HG03439 (cell line): ENCODE results near the gene F2R.
"Not testable (repeated sequence)": the region's sequence is repeated elsewhere in the genome, so short reads cannot be mapped to it uniquely, and the experiment has no call there.

ENCODE experiments used
- ATAC-seq: cut with Tn5 transposase; IDR thresholded peaks from one replicate; pipeline ENCODE4 v1.9.1; 2021; ENCODE audit warnings: mild to moderate bottlenecking, moderate library complexity; ENCODE audit not compliant: unreplicated experiment

F2R gene

GRCh38 chr5:76747706-76748105, 31.8 kb downstream of the F2R start:
- no peak for ATAC-seq

GRCh38 chr5:76751291-76751690, 35.4 kb downstream of the F2R start:
- no peak for ATAC-seq

DNA sequence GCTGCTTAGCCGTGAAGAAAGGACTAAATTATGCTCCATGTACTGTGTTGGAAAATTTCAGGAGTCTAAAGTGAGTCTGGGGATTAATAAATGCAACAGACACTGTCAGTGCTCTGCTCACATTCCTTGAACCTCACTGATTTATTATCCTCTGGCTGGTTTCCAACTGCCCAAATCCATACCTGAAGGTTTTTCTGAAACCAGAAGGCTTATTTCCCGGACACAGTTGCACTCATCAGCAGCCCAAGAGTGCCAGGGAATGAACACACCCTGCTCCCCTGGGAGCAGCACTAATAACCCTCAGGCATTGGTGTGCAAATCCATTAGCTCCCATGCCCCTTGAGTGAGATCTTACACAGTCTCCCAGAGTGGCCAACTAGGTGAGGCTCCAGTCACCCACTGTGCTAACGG, 38.7 kb downstream of the F2R start:
- no peak for ATAC-seq

DNA sequence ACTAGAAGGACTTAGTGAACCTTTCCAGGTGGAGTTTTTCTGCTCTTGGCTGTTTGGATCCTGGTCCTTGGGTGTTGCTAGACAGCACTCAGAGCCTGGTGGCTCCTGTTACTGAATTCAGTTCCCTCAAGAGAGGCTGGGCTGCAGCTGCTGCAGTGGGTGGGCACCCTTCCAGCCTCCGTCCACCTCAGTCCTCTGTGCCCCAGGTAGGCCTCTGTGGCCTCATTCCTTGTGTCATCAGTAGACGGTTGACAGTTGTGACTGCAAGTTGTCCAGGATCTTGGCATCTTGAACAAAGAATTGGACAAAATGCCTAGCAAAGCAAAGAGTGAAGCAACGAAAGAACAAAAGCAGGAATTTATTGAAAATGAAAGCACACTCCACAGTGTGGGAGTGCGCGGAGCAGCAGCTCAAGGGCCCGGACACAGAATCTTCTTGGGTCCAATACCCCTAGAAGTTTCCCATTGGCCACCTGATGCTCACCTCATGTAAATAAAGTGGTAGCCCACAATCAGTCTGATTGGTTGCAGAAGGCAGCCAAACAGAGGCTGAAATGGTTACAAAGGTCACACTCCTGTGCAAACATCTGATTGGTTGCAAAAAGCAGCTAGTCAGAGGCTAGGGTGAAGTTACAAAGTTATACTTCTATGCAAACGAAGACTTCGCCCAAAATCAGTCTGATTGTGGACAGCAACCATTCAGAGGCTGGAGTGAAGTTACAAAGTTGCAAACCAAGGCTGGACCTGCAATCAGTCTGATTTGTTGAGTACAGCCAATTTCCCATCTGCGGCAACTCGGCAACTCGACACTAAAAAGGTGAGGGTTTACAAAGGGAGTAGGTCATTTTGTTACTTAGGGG, 40.1 kb downstream of the F2R start:
- ATAC-seq = no peak

DNA sequence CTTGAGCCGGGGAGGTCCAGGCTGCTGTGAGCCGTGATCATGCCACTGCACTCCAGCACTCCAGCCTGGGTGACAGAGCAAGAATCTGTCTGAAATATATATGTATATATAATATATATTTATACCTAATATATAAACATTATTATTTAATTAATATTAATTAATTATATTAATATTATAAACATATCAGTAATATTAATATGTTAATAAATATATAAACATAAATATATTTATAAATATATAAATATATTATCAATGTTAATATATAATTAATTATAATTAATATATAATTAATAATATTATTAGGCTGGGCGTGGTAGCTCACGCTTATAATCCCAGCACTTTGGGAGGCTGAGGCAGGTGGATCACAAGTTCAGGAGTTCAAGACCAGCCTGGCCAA, 41.1 kb downstream of the F2R start:
- no peak for ATAC-seq

- not testable (repeated sequence) for ATAC-seq
These were observed 45.2 kb downstream of the F2R start for GRCh38 chr5:76761118-76761517.

DNA sequence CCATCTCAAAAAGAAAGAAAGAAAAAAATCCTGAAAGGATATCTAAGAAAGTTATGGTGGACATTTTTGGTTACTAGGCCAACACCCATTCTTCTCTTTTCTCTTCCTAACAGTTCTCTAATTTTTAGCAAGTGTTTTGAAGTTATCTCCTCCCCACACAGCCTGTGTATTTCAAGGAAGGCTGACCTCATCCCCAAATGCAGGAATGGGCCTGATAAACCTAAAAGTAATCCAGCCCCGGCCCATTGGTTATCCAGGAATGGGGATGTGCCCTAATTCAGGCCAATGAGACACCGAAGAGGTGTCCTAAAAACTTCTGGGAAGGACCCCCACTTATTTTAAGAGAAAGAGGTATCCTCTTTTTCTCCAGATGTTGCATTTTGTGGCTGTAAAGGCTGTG, 46.6 kb downstream of the F2R start:
- no peak for ATAC-seq

- ATAC-seq = no peak
These were observed 47.2 kb downstream of the F2R start for GRCh38 chr5:76763136-76763535.

- ATAC-seq = no peak
These were observed 48.4 kb downstream of the F2R start for GRCh38 chr5:76764374-76764773.

DNA sequence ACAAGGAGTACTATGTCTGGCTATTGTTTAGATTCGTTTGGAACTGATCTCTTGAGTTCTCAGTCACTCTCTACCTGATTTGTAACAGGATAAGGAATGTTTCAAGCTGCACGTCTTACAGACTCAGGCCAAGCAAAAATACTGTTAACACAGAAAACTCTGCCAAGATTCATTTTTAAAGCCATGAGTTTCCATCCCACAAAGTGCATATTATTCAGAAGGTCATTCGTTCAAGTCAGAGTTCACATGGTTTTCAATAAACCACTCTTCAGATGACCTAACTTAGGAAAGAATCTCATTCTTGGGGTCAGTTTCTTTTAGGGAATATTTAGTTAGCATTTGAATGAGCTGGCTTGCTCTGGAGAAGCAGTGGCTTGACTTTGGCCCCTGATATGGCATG, 49.3 kb downstream of the F2R start:
- no peak for ATAC-seq

- no peak for ATAC-seq
These were observed 50.8 kb downstream of the F2R start for GRCh38 chr5:76766746-76767145.

DNA sequence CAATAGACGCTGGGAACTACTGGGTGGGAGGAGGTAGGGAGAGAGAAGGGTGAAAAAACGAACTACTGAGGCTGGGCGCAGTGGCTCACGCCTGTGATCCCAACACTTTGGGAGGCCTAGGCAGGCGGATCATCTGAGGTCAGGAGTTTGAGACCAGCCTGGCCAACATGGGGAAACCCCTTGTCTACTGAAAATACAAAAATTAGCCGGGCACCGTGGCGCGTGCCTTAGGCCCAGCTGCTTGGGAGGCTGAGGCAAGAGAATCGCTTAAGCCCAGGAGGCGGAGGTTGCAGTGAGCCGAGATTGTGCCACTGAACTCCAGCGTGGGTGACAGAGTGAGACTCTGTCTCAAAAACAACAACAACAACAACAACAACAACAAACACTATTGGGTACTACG, 55.1 kb downstream of the F2R start:
- ATAC-seq = not testable (repeated sequence)

DNA sequence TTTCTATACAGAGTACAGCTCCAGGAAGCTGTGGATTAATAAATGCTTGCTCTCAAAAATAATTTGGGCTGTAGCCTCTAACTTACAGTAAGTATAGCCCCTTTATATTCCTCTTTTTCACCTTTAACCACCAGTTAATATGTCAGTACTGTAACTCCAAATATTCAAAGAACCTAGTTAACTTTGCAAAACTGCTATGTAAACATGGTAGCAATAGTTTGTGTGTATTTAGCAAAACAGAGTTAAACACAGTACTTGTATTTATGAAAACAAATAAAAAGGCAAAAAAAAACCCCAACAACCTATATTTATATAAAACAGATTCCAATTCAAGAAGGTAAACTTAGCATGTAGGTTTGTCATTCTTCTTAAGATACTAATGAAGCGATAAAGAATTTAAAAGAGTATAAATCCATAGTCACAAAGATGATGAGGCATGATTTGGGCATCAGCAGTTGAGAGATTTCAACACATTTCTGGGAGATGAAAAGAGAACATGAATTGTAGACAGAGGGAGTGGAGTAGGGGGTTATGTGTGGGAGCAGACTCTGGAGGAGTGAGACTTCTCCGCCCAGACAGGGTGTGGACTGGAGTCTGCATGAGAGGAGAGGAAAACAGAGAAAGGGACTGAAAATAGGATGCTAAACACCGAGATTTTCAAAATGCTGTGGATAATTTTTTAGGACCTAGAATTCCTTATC, 55.9 kb downstream of the F2R start:
- ATAC-seq = no peak

GRCh38 chr5:76775921-76776320, 60.0 kb downstream of the F2R start:
- no peak for ATAC-seq

DNA sequence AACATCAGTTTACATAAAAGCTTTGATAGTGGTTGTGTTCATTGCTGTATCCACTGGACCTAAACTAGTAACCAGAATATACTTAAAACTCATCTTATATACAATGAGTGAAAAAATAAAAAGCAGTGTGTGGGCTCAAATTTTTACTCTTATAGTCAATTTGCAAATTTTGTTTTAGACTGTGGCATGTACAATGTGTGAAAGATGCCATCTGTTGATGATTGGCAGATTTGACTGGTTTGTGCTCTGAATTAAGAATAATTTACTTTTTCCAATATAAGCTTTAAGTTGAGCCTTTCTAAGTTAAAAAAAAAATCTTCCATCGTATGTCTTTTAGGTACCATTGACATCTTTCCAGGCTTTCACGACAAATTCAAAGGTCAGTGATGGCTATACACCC, 60.5 kb downstream of the F2R start:
- no peak for ATAC-seq

DNA sequence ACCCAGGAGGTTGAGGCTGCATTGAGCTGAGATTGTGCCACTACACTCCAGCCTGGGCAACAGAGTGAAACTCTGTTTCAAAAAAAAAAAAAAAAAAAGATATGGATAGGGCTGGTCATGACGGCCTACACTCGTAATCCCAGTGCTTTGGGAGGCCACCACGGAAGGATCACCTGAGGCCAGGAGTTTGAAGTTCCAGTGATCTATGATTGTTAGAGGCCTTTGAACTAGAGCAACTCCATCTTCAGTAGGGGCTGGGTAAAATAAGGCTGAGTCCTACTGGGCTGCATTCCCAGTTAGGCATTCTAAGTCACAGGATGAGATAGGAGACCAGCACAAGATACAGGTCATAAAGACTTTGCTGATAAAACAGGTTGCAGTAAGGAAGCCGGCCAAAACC, 64.7 kb downstream of the F2R start:
- not testable (repeated sequence) for ATAC-seq

DNA sequence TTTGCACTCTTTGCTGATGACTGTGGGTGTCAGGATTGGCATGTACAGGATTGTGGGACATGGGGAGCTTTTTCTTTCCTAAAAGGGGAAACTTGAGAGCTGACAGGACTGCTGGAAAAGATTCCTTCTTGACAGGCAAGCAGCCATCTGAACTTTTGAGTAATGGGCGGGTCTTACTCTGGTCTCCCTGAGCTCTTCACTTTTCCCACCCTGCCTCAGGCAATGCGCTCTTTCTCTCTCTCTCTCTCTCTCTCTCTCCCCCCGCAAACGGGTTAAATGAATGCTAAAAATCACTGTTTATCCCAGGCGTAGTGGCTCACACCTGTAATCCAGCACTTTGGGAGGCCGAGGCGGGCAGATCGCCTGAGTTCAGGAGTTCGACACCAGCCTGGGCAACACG, 65.8 kb downstream of the F2R start:
- no peak for ATAC-seq

GRCh38 chr5:76782444-76782843, 66.5 kb downstream of the F2R start:
- no peak for ATAC-seq
